ENCODE data around the gene TMEM263. TPM values are rescaled to one million over a fixed set of nuclear protein-coding genes. Genes with fewer than 3 reads are reported as not detected.

The TMEM263 gene
- total RNA-seq, 1 donor from 2014 or later, result 49.4 TPM

GRCh38 chr12:106947461-106947860 lies 8.2 kb upstream of the TMEM263 start:
- DNase-seq (ENCODE audit: low spot score), result no peak

GRCh38 chr12:106950591-106950990 lies 5.1 kb upstream of the TMEM263 start:
- DNase-seq (ENCODE audit: low spot score), result no peak

- no peak for DNase-seq (ENCODE audit: low spot score)
These were observed 2.1 kb upstream of the TMEM263 start for GRCh38 chr12:106953352-106954250.

- no peak for DNase-seq (ENCODE audit: low spot score)
These were observed 988 bp upstream of the TMEM263 start for GRCh38 chr12:106954462-106955376.

- DNase-seq (ENCODE audit: low spot score), result peak; percentile 52
These were observed 406 bp downstream of the TMEM263 start for GRCh38 chr12:106956048-106956578.

GRCh38 chr12:106957583-106957982 lies 1.9 kb downstream of the TMEM263 start:
- DNase-seq (ENCODE audit: low spot score), result no peak

GRCh38 chr12:106960443-106960842 lies 4.7 kb downstream of the TMEM263 start:
- DNase-seq (ENCODE audit: low spot score), result no peak

- DNase-seq (ENCODE audit: low spot score), result no peak
These were observed 6.6 kb downstream of the TMEM263 start for GRCh38 chr12:106962286-106962685.

GRCh38 chr12:106964526-106964925 lies 8.8 kb downstream of the TMEM263 start:
- DNase-seq (ENCODE audit: low spot score), result no peak

GRCh38 chr12:106971065-106971464 lies 15.4 kb downstream of the TMEM263 start:
- no peak for DNase-seq (ENCODE audit: low spot score)

GRCh38 chr12:106973545-106973944 lies 17.8 kb downstream of the TMEM263 start:
- DNase-seq (ENCODE audit: low spot score), result no peak

GRCh38 chr12:106974511-106974910 lies 18.8 kb downstream of the TMEM263 start:
- DNase-seq (ENCODE audit: low spot score), result no peak

- DNase-seq (ENCODE audit: low spot score), result no peak
These were observed 19.4 kb downstream of the TMEM263 start for GRCh38 chr12:106975098-106975497.

GRCh38 chr12:106975993-106976658 lies 20.4 kb downstream of the TMEM263 start:
- no peak for DNase-seq (ENCODE audit: low spot score)

GRCh38 chr12:106976668-106977067 lies 21.0 kb downstream of the TMEM263 start:
- no peak for DNase-seq (ENCODE audit: low spot score)

GRCh38 chr12:106978035-106978800 lies 22.5 kb downstream of the TMEM263 start:
- peak; percentile 59 for DNase-seq (ENCODE audit: low spot score)

GRCh38 chr12:106980944-106981343 lies 25.2 kb downstream of the TMEM263 start:
- DNase-seq (ENCODE audit: low spot score), result no peak

GRCh38 chr12:106981788-106982187 lies 26.1 kb downstream of the TMEM263 start:
- no peak for DNase-seq (ENCODE audit: low spot score)

- DNase-seq (ENCODE audit: low spot score), result no peak
These were observed 26.5 kb downstream of the TMEM263 start for GRCh38 chr12:106982229-106982628.

GRCh38 chr12:106984588-106985137 lies 29.0 kb downstream of the TMEM263 start:
- no peak for DNase-seq (ENCODE audit: low spot score)

GRCh38 chr12:106985479-106985878 lies 29.8 kb downstream of the TMEM263 start:
- no peak for DNase-seq (ENCODE audit: low spot score)

All from mucosa of gallbladder (tissue), 1 donor.